Measurements from ENCODE around the gene GRK5.

The GRK5 gene

GRCh38 chr10:119306514-119306951 is 99.2 kb downstream of the GRK5 start:
- H3K4me3 ChIP-seq (ENCODE audit: low read length) = peak overlapping the region; percentile 57; the same call in 1 of the 2 replicates
- no peak for TF ChIP-seq ZNF274 (IDR thresholded peaks at IDR 0.05; ENCODE audit: low read depth, low read length)

GRCh38 chr10:119306986-119307392 is 99.6 kb downstream of the GRK5 start:
- peak overlapping the region; percentile 57; the same call in 1 of the 2 replicates for H3K4me3 ChIP-seq (ENCODE audit: low read length)
- TF ChIP-seq ZNF274 (IDR thresholded peaks at IDR 0.05; ENCODE audit: low read depth, low read length) = no peak

GRCh38 chr10:119308089-119308488 is 100.7 kb downstream of the GRK5 start:
- no peak for TF ChIP-seq ZNF274 (IDR thresholded peaks at IDR 0.05; ENCODE audit: low read depth, low read length)
- no peak overlapping the region; the same call in 1 of the 2 replicates for H3K4me3 ChIP-seq (ENCODE audit: low read length)

- no peak for TF ChIP-seq ZNF274 (IDR thresholded peaks at IDR 0.05; ENCODE audit: low read depth, low read length)
- no peak overlapping the region; the same call in 1 of the 2 replicates for H3K4me3 ChIP-seq (ENCODE audit: low read length)
Measured at GRCh38 chr10:119308551-119309422, 101.4 kb downstream of the GRK5 start.

GRCh38 chr10:119309423-119309770 is 102.0 kb downstream of the GRK5 start:
- TF ChIP-seq ZNF274 (IDR thresholded peaks at IDR 0.05; ENCODE audit: low read depth, low read length) = no peak

GRCh38 chr10:119310806-119311205 is 103.4 kb downstream of the GRK5 start:
- no peak for TF ChIP-seq ZNF274 (IDR thresholded peaks at IDR 0.05; ENCODE audit: low read depth, low read length)
- H3K4me3 ChIP-seq (ENCODE audit: low read length) = no peak overlapping the region

More at GRCh38 chr10:119309423-119309770, 102.0 kb downstream of the GRK5 start:
- no peak overlapping the region; the same call in 1 of the 2 replicates for H3K4me3 ChIP-seq (ENCODE audit: low read length)

GRCh38 chr10:119312241-119312640 is 104.9 kb downstream of the GRK5 start:
- no peak for TF ChIP-seq ZNF274 (IDR thresholded peaks at IDR 0.05; ENCODE audit: low read depth, low read length)
- H3K4me3 ChIP-seq (ENCODE audit: low read length) = no peak overlapping the region

GRCh38 chr10:119313024-119313423 is 105.7 kb downstream of the GRK5 start:
- no peak overlapping the region; the same call in 1 of the 2 replicates for H3K4me3 ChIP-seq (ENCODE audit: low read length)
- TF ChIP-seq ZNF274 (IDR thresholded peaks at IDR 0.05; ENCODE audit: low read depth, low read length) = no peak

GRCh38 chr10:119313644-119314043 is 106.3 kb downstream of the GRK5 start:
- no peak overlapping the region for H3K4me3 ChIP-seq (ENCODE audit: low read length)
- no peak for TF ChIP-seq ZNF274 (IDR thresholded peaks at IDR 0.05; ENCODE audit: low read depth, low read length)

GRCh38 chr10:119314061-119314460 is 106.7 kb downstream of the GRK5 start:
- no peak for TF ChIP-seq ZNF274 (IDR thresholded peaks at IDR 0.05; ENCODE audit: low read depth, low read length)
- no peak overlapping the region for H3K4me3 ChIP-seq (ENCODE audit: low read length)

GRCh38 chr10:119314486-119314885 is 107.1 kb downstream of the GRK5 start:
- no peak for TF ChIP-seq ZNF274 (IDR thresholded peaks at IDR 0.05; ENCODE audit: low read depth, low read length)
- H3K4me3 ChIP-seq (ENCODE audit: low read length) = no peak overlapping the region

- TF ChIP-seq ZNF274 (IDR thresholded peaks at IDR 0.05; ENCODE audit: low read depth, low read length) = no peak
- H3K4me3 ChIP-seq (ENCODE audit: low read length) = no peak overlapping the region
Measured at GRCh38 chr10:119315128-119316001, 108.0 kb downstream of the GRK5 start.

- H3K4me3 ChIP-seq (ENCODE audit: low read length) = no peak overlapping the region
- no peak for TF ChIP-seq ZNF274 (IDR thresholded peaks at IDR 0.05; ENCODE audit: low read depth, low read length)
Measured at GRCh38 chr10:119316002-119316358, 108.6 kb downstream of the GRK5 start.

GRCh38 chr10:119316729-119317097 is 109.3 kb downstream of the GRK5 start:
- TF ChIP-seq ZNF274 (IDR thresholded peaks at IDR 0.05; ENCODE audit: low read depth, low read length) = no peak
- no peak overlapping the region for H3K4me3 ChIP-seq (ENCODE audit: low read length)

All from GM08714 (cell line).